Psoas muscle (tissue), 8 donors: ENCODE results near the gene SUSD3. TPM values are rescaled to one million over a fixed set of nuclear protein-coding genes. Genes with fewer than 3 reads are reported as not detected.

Experiments
- ATAC-seq, 4 donors: fragments of 200-7000 bp; cut with Tn5 transposase; one replicate each; pipeline ENCODE4 v1.9.1; 2020; ENCODE audit warnings: moderate library complexity in 3 of 4, mild to moderate bottlenecking in 2 of 4
- DNase-seq, 2 donors: peaks; one replicate each; pipeline ENCODE4 v3.0.0-alpha.2; 2020
- H3K27ac ChIP-seq: fragments of 200-600 bp; one replicate; pipeline ENCODE4 v1.8.0; 2022
- H3K27me3 ChIP-seq, 3 donors: fragments of 200-600 bp in 1 of 3; one replicate each; pipeline versions ENCODE4 v1.6.1 to v1.8.0; 2013 to 2022; ENCODE audit warnings: low read length in 2 of 3, mild to moderate bottlenecking in 2 of 3, moderate library complexity in 1 of 3; ENCODE audit not compliant: insufficient read depth in 3 of 3
- H3K36me3 ChIP-seq, 2 donors: fragments of 200-600 bp in 1 of 2; one replicate each; pipeline versions ENCODE4 v1.6.1 to v1.8.0; 2013 to 2022; ENCODE audit warnings: low read depth in 1 of 2, mild to moderate bottlenecking in 1 of 2, moderate library complexity in 1 of 2; ENCODE audit not compliant: insufficient read depth in 1 of 2
- H3K4me1 ChIP-seq: fragments of 200-600 bp; one replicate; pipeline ENCODE4 v1.8.0; 2022
- H3K4me3 ChIP-seq: fragments of 200-600 bp; one replicate; pipeline ENCODE4 v1.8.0; 2022; ENCODE audit warnings: mild to moderate bottlenecking
- H3K9me3 ChIP-seq: fragments of 200-600 bp; one replicate; pipeline ENCODE4 v1.8.0; 2022
- CTCF ChIP-seq: fragments of 200-600 bp; IDR thresholded peaks from one replicate; pipeline ENCODE4 v1.8.0; 2022; ENCODE audit warnings: antibody characterized with exemption
- WGBS, 3 donors: extraction: QIAGEN DNeasy Blood & Tissue Kit; methylation state at CpG; one replicate each; pipeline versions ENCODE4 v1.1.6 to v1.1.7; 2013; 5-methylcytosine and 5-hydroxymethylcytosine counted together
- intact Hi-C, 2 donors: fragments of 100-400 bp; cut with DNase I; formaldehyde crosslinking; loops; one replicate each; pipeline versions ENCODE4 v1.11.0 to v1.14.2; 2022
- long read RNA-seq, 2 donors: library from polyadenylated mRNA; unstranded; transcript quantifications; one replicate each; pipeline ENCODE4 v2.0.0, GENCODE V29; 2021
- polyA plus RNA-seq, 3 donors: library from polyadenylated mRNA; stranded (reverse); fragments of 200-250 nt; gene quantifications; one replicate each; pipeline ENCODE4 v1.2.3, GENCODE V29; 2013
- total RNA-seq, 4 donors: library from RNA; stranded (reverse); fragmentation: NEBNext Ultra II Directional in 2 of 4; extraction: Animal tissue kit (Norgen Biotek cat#: 25700) in 2 of 4; gene quantifications; one replicate each; pipeline versions ENCODE4 v1.2.1 to v1.2.4, GENCODE V29; 2021 to 2023
- donor health status: healthy with polysubstance abuse.
- donor health status: DM: no; HTN: no; CAD: no; lungs with moderate emphysema.
- donor health status: Bipolar disorder and iron deficiency.
- donor health status: healthy.
- donor health status: DM: yes; HTN: yes; CAD: no.
- donor health status: DM: no; HTN: no; CAD: no.
- donor health status: DM: no; HTN: no; CAD: no.
- donor health status: DM: yes; HTN: yes; CAD: no.

The SUSD3 gene
- total RNA-seq (under 1 TPM in 2 of 4 donors, not detected in 2; 0.34 to 0.54 TPM), polyA plus RNA-seq (under 1 TPM; 0.13 to 0.65 (median 0.31) TPM)
- long read RNA-seq, donor 1, result 0 reads
- long read RNA-seq, donor 2, partial matches to known transcripts, result 0 of 1 reads
- long read RNA-seq, donor 2, other reads (novel, unspliced or antisense), result 1 of 1 reads

- intact Hi-C loops, result no loop called here
- WGBS, 3 donors, result 1 to 4% (median 1%) methylated on average over 13 to 55 of the region's 55 CpGs
- Histone ChIP-seq H3K4me1 (no peaks in the 10 kb centered on the region), H3K4me3 (peak within 1 kb of the TSS; percentile 66), H3K27me3 (peaks cover 0 to 35% (median 0%) of the 10 kb centered on the region in 3 donors), H3K27ac (no peak within 1 kb of the TSS), H3K9me3 (no peaks in the 10 kb centered on the region), H3K36me3 (no peaks in the 10 kb centered on the region)
- no peak for TF ChIP-seq CTCF
- peak; percentile 51 to 73 for DNase-seq
- peak; percentile 42 to 67 (median 56) for ATAC-seq
Measured at GRCh38 chr9:93058355-93059010, at the start of gene SUSD3. Gene SUSD3, plus strand, starts transcription at chr9:93058701. Its CDS starts 42 bp downstream, at chr9:93058743.

- H3K27me3 ChIP-seq, result peaks cover 0 to 3% (median 0%) of the 10 kb centered on the region in 3 donors
- no peak for TF ChIP-seq CTCF
- intact Hi-C loops, result loop anchor here in 1 of 2 donors (10.0 kb wide), 1 partner anchor 85 kb away; the partner anchor contains the start of gene CARD19
- ATAC-seq (no peak), DNase-seq (peak in 1 of 2 donors; percentile 15)
- H3K36me3 ChIP-seq, result no peaks in the 10 kb centered on the region
- H3K4me1 ChIP-seq, result no peaks in the 10 kb centered on the region
- H3K27ac ChIP-seq, result no peak overlapping the region
- no peak overlapping the region for H3K4me3 ChIP-seq
- no peaks in the 10 kb centered on the region for H3K9me3 ChIP-seq
- 77 to 84% (median 78%) methylated on average over 21 of the region's 21 CpGs for WGBS, 3 donors
Measured at GRCh38 chr9:93009337-93010015, 49.0 kb upstream of the SUSD3 start.

GRCh38 chr9:93010056-93010455 lies 48.4 kb upstream of the SUSD3 start:
- no peak overlapping the region for H3K4me3 ChIP-seq
- ATAC-seq (no peak), DNase-seq (peak in 1 of 2 donors; percentile 16)
- no peaks in the 10 kb centered on the region for H3K9me3 ChIP-seq
- no peak for TF ChIP-seq CTCF
- no peak overlapping the region for H3K27ac ChIP-seq
- H3K4me1 ChIP-seq, result no peaks in the 10 kb centered on the region
- no peaks in the 10 kb centered on the region for H3K36me3 ChIP-seq
- 69 to 70% (median 70%) methylated on average over 13 of the region's 13 CpGs for WGBS, 3 donors
- peaks cover 0 to 3% (median 0%) of the 10 kb centered on the region in 3 donors for H3K27me3 ChIP-seq
- intact Hi-C loops, result no loop called here

- DNase-seq (peak in 1 of 2 donors; percentile 46), ATAC-seq (no peak)
- WGBS, 3 donors, result 38 to 54% (median 46%) methylated on average over 4 of the region's 4 CpGs
- intact Hi-C loops, result no loop called here
- Histone ChIP-seq H3K27me3 (peaks cover 0 to 3% (median 0%) of the 10 kb centered on the region in 3 donors), H3K9me3 (no peaks in the 10 kb centered on the region), H3K36me3 (no peaks in the 10 kb centered on the region), H3K4me3 (no peak overlapping the region), H3K4me1 (no peaks in the 10 kb centered on the region), H3K27ac (no peak overlapping the region)
- TF ChIP-seq CTCF, result no peak
Measured at GRCh38 chr9:93010704-93011103, 47.8 kb upstream of the SUSD3 start.
